ENCODE results near the gene MCF2L.
"Not testable (repeated sequence)": the region's sequence is repeated elsewhere in the genome, so short reads cannot be mapped to it uniquely, and the experiment has no call there.

MCF2L gene

DNA sequence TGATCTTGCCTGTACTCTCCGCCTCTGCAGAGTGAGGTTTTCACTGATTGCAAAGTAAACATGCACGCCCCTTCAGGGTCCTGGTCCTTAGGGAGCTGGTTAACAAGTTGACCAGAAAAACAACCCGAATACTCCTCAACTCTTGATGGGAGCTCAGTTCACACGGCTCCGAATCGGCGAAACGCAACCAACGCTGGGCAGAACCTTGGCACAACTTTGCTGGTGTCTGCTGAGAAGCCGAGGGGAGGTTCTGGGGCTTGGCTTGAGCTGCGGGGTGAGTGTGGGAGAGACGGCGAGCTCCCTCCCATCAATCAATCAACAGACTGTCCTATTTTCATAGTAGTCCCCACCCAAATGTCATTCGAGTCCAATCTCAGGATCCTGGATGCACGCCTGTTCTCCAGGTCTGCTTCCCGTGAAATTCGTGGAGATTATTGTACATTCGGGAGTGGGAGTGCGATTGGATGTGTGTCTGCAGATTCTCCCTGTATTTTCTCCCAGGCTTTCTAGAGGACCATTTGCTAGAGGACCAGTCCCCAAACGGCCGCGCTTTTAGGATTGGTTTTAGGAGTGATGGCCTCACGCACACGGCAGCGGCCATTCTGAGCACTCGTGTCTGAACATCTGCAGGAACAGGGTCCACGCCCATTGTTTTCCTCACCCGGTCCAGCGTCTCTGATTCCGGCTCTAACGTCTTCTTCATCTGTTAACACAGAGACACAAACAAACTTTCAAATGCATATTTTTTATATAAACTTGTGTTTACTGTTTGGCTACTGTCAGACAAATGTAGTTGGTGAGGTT, 85.0 kb downstream of the MCF2L start:
- no peak for DNase-seq

DNA sequence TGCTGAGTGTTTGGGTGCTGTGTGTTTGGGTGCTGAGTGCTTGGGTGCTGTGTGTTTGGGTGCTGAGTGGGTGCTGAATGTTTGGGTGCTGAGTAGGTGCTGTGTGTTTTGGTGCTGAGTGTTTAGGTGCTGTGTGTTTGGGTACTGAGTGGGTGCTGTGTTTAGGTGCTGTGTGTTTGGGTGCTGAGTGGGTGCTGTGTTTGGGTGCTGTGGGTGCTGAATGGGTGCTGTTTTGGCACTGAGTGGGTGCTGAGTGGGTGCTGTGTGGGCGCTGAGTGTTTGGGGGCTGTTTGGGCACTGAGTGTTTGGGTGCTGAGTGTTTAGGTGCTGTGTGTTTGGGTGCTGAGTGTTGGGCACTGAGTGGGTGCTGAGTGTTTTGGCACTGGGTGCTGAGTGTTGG, 88.1 kb downstream of the MCF2L start:
- no peak for DNase-seq

DNA sequence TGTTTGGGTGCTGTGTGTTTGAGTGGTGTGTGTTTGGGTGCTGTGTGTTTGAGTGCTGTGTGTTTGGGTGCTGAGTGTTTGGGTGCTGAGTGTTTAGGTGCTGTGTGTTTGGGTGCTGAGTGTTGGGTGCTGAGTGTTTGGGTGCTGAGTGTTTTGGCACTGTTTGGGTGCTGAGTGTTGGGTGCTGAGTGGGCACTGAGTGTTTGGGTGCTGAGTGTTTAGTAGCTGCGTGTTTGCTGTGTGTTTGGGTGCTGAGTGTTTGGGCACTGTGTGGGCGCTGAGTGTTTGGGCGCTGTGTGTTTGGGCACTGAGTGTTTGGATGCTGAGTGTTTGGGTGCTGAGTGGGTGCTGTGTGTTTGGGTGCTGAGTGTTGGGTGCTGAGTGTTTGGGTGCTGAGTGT, 88.5 kb downstream of the MCF2L start:
- not testable (repeated sequence) for DNase-seq

DNA sequence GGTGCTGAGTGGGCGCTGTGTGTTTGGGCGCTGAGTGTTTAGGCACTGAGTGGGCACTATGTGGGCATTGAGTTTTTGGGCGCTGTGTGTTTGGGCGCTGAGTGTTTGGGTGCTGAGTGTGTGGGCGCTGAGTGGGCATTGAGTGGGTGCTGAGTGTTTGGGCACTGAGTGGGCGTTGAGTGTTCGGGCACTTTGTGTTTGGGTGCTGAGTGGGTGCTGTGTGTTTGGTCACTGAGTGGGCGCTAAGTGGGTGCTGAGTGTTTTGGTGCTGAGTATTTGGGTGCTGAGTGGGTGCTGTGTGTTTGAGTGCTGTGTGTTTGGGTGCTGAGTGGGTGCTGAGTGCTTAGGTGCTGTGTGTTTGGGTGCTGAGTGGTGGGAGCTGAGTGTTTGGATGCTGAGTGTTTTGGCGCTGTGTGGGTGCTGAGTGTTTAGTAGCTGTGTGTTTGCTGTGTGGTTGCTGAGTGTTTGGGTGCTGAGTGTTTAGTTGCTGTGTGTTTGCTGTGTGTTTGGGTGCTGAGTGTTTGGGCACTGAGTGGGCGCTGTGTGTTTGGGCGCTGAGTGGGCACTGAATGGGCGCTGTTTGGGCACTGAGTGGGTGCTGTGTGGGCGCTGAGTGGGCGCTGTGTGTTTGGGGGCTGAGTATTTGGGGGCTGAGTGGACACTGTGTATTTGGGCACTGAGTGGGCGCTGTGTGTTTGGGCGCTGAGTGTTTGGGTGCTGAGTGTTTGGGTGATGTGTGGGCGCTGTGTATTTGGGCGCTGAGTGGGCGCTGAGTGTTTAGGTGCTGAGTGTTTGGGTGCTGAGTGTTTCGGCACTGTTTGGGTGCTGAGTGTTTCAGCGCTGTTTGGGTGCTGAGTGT, 89.3 kb downstream of the MCF2L start:
- no peak for DNase-seq

DNA sequence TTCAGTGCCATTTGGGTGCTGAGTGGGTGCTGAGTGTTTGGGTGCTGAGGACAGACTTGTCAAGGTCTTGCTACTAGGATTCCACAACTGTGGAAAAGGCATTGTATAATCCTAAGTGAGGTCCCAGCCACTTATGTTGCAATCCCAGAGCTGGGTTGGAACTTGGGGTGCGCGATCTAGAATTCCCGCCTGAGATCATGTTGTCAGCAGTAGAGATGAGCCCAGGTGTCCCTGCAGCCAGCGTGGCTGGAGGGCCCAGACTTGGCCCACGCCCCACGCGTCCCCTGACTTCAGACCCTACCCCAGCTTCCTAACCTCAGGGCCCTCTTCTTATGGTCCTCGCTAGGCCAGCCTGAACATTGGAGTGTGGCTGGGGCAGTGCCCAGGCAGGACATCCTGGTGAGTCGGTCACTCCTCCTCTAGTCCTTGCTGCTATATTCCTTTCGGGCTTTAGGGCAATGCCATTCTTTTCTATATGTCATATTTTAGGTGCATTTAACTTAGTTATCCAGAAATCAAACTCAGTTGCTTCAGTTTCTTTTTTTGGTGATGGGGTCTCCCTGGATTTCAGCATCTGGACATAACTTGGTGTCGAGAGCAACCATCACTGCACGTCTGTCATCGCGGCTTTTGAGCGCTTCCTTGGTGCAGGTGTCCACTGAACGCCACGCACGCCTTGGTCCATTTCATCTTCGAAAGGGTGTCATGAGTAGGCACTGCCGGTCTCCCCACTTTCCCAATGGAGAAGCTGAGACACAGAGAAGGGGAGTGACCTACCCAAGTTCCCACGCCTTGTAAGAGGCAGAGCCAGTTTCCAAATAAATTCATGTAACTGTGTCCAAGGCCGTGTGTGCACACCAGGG, 90.2 kb downstream of the MCF2L start:
- DNase-seq = no peak

DNA sequence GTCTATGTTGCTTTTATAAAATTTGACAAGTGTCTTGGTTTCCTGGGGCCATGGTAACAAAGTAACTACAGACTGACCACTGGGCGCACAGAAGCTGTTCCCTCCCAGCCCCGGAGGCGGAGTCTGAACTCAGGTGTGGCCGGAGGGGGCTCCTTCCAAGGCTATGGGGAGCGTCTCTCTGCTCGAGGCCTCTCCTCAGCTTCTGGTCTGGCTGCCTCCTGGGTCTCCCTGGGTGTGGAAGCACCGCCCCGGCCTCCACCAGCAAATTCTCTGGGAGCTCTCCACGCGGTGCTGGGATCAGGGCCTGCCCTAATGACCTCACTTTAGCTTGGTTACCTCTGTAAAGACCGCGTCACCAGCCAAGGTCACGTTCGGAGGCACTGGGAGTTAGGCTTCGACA, 90.9 kb downstream of the MCF2L start:
- DNase-seq = no peak

DNA sequence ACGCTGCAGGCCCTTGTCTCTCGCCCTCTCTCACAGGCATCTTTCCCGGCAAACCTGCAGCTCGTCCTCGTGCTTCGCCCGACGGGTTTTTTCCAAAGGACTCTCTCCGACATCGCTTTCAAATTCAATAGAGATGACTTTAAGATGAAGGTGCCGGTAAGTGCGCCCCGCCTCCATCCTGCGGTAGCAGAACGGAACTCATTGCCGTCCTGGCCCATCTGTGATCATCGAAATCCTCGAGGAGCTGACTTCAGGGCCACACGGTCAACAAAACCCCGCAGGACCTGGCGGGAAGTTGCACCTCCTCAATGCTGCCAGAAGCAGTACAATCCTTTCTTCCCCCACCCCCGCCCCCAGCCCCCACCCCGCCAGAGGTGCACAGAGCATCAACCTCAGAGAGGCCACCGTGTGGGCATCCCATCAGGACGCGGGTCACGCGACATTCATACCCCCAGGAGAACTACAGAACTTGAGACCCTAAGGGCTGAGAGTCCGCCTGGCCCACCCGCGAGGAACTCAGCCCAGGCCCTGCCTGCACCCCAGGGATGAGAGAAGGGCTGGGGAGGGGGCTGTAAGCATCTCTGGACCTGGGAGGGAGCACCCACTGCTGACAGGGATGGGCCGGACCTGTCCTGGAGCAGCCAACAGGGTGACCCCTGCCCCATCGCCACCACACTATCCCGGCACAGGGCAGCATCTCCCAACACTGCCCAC, 91.7 kb downstream of the MCF2L start:
- no peak for DNase-seq

DNA sequence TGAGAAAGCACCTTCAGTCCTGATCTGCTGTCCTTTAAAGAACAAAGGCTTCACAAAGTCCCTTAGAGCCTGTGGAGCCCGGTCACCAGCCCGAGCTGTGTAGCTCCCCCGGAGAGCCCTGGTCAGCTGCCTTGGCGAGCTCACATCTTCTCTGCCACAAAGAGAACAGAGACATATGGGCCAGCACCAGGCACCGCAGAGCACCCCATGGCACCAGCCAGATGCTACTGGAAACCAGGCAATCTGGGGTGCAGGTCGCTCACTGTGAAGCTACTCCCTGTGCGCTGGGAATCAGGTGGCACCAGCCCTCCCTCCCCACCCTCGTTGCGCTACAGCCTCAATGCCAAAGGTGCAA, 92.2 kb downstream of the MCF2L start:
- no peak for DNase-seq

DNA sequence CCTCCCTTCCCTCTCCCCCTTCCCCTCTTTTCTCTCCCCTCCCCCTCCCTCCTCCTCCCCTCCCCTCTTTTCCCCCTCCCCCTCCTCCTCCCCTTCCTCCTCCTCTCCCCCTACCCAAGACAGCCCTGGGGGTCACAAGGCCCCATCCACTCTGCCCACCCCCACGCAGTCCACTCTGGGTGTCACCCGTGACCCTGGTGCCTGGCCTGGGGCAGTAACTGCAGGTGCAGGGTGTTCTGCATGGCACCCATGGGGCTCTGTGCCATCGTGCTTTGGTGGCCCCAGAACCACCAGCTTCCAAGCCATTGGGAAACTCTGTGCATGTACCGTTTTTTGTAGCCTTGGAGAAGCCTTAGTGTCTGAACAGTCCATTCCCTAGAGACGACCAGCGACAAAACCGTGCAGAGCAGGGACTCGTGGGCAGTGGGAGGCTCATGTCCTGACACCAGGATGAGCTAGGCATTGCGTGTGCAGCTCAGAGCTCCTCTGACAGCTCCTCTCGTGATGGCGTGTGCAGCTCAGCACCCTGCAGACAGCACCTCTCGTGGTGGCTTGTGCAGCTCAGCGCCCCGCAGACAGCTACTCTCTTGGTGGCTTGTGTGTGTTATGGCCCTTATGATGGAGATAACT, 92.9 kb downstream of the MCF2L start:
- DNase-seq = no peak

DNA sequence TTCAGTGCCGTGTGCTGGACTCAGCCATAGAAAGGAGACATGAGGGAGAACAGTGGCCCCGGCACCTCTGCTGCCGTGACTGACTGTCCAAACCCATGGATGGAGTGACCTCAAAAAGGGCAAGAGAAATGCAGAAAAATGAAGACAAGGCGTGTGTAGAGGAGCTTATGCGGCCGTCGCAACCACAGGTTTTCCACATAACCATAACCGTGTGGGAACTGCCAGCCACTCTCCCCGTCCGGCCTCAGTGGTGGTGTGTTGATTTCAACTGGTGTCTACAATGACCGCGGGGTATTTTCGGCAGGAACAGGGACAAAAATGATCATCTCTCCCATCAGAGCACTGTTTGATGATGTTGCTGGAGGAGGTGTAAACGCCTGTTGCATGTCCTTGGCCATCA, 93.7 kb downstream of the MCF2L start:
- no peak for DNase-seq

DNA sequence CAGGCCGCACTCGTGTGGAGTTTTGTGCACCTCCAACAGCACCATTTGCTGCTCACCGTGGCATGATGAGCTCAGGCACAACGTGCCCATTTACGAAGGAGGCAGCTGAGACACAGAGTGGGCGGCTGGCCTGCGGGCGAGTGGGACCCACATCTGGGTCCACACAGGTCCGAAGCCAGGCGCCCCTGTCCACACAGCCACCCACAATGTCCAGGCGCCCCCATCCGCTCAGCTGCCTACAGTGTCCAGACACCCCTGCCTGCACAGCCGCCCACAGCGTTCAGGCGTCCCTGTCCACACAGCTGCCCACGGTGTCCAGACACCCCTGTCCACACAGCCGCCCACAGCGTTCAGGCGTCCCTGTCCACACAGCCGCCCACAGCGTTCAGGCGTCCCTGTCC, 94.1 kb downstream of the MCF2L start:
- DNase-seq = no peak

DNA sequence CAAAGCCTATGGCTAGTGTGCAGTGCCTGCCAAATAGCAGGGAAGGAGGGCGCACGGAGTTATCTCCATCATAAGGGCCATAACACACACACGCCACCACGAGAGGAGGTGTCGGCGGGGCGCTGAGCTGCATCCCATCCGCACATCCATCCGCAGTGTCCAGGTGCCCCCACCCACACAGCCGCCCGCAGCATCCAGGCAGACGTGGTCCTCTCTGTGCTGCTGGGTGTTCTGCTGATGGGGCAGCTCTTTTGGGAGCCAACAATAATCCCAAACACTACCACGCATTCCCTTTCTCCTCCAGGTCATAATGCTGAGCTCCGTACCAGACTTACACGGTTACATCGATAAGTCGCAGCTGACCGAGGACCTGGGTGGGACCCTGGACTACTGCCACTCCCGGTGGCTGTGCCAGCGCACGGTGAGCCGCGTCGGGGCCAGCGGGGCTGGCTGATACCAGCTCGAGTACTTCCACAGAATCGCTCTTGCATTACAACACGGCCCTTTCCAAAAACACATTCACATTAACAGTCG, 95.1 kb downstream of the MCF2L start:
- no peak for DNase-seq

DNA sequence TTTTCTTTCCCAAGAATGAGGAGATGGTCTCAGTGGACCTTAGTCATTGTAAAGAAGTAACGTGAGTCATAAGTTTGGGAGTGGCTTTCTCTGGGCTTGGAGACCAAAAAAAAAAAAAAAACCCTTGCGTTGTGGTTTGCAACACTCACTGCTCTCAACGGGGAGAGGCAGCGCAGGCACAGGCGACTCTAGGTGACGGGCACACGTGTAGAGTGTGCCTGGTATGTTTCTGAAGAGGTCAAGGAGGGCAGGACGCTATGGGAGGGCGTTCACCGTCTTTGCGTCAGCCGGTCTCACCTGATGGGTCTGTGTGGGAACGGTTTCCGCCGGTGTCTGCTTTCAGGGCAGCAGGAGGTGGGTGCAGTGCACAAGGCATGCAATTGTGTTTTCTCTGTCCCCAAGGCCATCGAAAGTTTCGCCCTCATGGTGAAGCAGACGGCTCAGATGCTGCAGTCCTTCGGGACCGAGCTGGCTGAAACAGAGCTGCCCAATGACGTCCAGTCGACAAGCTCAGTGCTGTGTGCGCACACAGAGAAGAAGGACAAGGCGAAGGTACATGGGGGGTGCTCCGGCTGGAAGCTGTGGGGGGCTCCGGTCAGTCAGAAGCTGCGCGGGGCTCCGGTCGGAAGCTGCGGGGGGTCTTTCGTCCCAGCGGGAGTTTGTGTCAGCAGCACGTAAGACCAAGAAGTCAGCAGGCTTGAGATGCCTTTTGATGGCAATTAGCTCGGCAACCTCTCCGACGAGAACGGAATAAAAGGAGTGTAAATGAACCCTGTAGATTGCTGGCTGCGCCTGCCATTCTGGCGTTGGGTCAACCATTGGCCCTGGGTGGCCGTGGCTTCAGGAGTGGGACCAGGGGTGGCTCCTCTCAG, 95.8 kb downstream of the MCF2L start:
- no peak for DNase-seq

DNA sequence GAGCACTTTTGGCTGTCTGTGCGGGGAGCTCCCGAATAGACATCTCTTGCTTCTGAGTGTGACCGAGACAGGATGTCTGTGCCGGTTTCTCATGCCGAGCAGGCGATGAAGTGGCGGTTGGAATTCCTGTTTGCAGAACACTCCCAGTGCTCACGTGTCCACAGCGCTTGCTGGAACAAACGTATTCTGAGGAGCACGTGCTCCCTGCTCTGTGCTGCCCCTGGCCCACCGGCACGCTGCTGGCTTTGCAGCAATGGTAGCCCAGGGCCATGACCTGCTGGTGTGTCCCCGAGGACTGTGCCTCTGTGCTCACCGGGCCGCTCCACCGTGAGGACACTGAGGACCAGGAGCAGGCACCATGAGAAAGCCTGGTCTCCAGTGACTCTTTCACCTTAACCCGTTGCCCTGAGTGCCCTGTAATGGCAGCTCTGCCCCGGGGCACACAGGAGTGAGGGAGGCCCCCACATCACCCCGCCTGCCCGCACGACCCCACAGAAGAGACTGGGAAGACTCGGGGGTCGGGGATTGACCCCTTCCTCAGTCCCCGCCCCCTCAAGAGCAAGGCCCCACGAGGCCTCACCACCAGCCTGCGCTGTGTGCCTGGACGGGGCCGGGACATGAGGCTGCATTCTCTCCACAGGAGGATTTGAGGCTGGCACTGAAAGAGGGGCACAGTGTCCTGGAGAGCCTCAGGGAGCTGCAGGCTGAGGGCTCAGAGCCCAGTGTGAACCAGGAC, 96.6 kb downstream of the MCF2L start:
- DNase-seq = no peak

DNA sequence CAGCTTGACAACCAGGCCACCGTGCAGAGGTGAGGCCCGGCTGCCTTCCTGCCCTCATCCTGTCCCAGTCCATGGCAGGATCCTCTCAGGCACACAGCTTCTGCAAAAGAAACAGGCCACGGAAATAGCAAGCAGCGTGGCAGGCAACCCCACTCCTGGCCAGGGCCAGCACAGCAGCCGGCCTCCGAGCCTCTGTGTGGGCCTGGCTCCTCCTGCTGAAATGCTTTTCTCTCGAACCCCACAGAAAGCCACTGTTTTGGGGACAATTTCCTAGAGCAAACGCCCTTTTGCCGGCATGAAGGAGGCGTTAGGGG, 97.1 kb downstream of the MCF2L start:
- DNase-seq = no peak

DNA sequence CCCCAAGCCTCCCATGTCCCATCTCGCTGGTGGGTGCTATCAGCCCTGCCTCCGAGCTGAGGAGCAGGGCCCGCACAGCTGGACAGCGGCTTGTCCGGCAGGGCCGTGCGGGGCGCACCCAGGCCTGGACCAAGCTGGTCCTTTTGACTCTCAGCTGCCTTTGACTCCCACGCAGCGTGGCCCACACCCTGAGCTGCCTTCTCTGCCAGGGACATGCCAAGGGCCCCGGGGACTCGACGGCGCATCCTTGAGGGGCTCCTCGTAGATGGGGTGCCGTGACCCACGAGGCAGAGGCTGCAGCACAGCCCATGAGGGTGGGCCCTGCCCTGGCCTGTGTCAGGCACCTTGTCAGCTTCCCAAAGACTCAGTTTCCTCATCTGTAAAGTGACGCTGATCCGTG, 97.7 kb downstream of the MCF2L start:
- no peak for DNase-seq

DNA sequence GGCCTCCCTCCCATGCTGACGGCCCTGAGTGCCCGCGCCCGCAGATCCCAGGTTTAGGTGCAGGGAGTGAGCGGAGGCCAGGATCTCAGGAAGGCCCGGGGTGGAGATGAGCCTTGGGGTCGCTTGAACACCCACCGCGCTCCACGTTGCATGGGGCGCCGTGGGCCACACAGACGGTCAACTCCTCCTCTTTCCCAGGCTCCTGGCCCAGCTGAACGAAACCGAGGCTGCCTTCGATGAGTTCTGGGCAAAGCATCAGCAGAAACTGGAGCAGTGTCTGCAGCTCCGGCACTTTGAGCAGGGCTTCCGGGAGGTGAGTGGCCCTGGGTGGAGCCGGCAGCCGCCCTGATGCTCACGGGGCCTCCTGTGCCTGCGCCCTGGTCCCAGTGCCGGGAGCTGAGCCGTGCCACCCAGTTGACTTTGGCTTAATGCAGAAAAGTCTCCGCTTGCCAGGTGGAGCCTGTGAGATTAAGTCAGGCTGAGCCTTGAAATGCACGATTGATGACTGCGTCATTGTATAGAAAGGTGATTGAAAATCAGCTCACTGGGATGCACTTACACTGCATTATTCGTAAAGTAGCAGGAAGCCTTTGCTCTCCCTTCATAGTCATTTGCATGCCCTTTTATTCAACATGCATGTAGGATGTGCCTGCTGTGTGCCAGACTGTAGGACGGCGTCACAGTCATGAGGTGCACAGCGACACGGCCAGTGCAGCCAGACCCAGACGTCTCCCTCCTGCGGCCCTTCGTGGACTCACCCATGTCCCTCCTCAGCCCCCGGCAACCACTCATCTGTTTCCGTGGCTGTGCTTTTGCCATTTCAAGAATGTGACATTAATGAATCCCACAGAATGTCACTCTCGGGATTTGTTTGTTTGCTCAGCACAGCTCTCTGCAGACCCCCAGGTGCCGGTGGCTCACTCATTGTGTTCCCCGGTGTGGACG, 101.1 kb downstream of the MCF2L start:
- DNase-seq = no peak

DNA sequence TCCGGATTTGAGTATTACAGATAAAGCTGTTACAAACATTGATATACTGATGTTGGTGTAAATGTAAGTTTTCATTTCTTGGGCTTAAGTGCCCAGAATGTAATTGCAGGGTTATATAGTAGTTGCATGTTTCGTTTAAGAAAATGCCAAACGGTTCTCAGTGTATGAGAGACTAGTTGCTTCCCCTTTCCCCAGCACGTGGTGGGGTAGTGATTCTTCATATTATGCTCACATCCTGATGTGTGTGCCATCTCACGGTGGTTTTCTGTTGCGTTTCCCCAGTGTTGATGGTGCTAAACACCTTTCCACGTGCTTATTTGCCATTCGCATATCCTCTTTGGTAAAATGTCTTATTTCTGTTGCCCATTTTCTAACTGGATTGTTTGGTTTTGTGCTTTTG, 101.8 kb downstream of the MCF2L start:
- no peak for DNase-seq

DNA sequence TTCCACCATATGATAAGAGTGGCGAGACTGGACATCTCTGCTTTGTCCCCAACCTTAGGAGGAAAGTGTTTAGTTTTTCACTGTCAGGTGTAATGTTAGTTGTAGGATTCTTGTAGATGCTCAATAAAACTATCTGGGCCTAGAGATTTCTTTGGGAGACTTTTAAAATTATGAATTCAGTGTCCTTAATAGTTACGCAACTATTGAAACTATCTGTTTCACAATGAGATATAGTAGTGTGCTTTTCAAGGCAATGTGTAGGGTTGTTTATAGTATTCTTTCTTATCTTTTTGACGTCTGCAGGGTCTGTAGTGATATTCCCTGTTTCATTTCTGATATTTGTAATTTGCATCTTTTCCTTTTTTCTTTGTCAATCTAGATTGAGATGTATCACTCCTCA, 103.4 kb downstream of the MCF2L start:
- DNase-seq = no peak

Measured in NCI-H345 (cell line).